ENCODE data around the gene HCK.

Gene HCK

GRCh38 chr20:32135983-32136515 is 84.0 kb downstream of the HCK start:
- H3K4me3 ChIP-seq, result no peak overlapping the region
- DNase-seq (ENCODE audit: low spot score), result no peak
- TF ChIP-seq, protein P1, sequence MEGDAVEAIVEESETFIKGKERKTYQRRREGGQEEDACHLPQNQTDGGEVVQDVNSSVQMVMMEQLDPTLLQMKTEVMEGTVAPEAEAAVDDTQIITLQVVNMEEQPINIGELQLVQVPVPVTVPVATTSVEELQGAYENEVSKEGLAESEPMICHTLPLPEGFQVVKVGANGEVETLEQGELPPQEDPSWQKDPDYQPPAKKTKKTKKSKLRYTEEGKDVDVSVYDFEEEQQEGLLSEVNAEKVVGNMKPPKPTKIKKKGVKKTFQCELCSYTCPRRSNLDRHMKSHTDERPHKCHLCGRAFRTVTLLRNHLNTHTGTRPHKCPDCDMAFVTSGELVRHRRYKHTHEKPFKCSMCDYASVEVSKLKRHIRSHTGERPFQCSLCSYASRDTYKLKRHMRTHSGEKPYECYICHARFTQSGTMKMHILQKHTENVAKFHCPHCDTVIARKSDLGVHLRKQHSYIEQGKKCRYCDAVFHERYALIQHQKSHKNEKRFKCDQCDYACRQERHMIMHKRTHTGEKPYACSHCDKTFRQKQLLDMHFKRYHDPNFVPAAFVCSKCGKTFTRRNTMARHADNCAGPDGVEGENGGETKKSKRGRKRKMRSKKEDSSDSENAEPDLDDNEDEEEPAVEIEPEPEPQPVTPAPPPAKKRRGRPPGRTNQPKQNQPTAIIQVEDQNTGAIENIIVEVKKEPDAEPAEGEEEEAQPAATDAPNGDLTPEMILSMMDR (IDR thresholded peaks at IDR 0.05), result no peak

DNA sequence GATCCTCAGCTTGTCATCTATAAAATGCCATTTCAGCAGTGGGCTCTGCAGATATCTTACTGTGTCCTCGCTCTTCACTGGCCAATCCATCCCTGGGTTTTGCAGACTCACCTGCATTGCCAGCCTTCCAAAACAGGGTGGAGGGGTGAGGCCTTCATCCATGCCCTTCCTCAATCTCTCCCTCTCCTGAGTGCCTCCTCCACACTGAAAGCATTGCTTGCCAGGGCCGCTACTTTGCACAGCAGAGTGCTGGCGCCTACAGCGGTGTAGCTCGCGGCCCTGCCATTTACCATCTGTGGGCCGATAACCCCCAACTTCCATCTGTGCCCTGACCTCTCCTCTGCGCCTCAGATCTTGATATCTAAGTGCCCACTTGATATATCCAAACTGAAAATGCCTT is 86.9 kb downstream of the HCK start:
- TF ChIP-seq, protein P1 (IDR thresholded peaks at IDR 0.05), result no peak
- no peak for DNase-seq (ENCODE audit: low spot score)
- no peak overlapping the region for H3K27ac ChIP-seq
- H3K4me3 ChIP-seq, result no peak overlapping the region

More at GRCh38 chr20:32135983-32136515, 84.0 kb downstream of the HCK start:
- no peak overlapping the region for H3K27ac ChIP-seq

- H3K4me3 ChIP-seq, result no peak overlapping the region
- no peak overlapping the region for H3K27ac ChIP-seq
- TF ChIP-seq, protein P1 (IDR thresholded peaks at IDR 0.05), result no peak
- DNase-seq (ENCODE audit: low spot score), result no peak
Measured at GRCh38 chr20:32139947-32140346, 87.9 kb downstream of the HCK start.

GRCh38 chr20:32140603-32141002 is 88.6 kb downstream of the HCK start:
- DNase-seq (ENCODE audit: low spot score), result no peak
- no peak overlapping the region for H3K27ac ChIP-seq

DNA sequence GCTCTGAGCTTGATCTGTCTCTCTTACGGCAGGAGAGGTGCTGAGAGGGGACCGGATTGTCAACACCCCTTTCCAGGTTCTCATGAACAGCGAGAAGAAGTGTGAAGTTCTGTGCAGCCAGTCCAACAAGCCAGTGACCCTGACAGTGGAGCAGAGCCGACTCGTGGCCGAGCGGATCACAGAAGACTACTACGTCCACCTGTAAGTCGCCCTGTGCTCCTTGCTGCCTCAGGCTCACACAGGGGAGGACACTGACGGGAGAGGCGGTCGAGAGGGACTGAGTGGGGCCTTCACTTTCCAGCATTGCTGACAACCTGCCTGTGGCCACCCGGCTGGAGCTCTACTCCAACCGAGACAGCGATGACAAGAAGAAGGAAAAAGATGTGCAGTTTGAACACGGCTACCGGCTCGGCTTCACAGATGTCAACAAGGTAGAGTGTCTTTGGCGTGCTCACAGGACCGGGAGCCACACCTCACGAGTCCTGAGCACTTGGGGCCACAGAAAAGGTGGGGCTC is 89.5 kb downstream of the HCK start:
- Histone ChIP-seq H3K27ac (no peak overlapping the region), H3K4me3 (no peak overlapping the region)
- no peak for DNase-seq (ENCODE audit: low spot score)
- TF ChIP-seq, protein P1 (IDR thresholded peaks at IDR 0.05), result no peak

More at GRCh38 chr20:32140603-32141002, 88.6 kb downstream of the HCK start:
- TF ChIP-seq, protein P1 (IDR thresholded peaks at IDR 0.05), result no peak
- H3K4me3 ChIP-seq, result no peak overlapping the region

GRCh38 chr20:32142088-32142487 is 90.0 kb downstream of the HCK start:
- TF ChIP-seq, protein P1 (IDR thresholded peaks at IDR 0.05), result no peak
- H3K27ac ChIP-seq, result no peak overlapping the region
- no peak overlapping the region for H3K4me3 ChIP-seq
- no peak for DNase-seq (ENCODE audit: low spot score)

- TF ChIP-seq, protein P1 (IDR thresholded peaks at IDR 0.05), result no peak
- no peak for DNase-seq (ENCODE audit: low spot score)
- Histone ChIP-seq H3K4me3 (no peak overlapping the region), H3K27ac (no peak overlapping the region)
Measured at GRCh38 chr20:32142991-32143390, 90.9 kb downstream of the HCK start.

Data from coronary artery (tissue), 2 donors.